Activated effector memory CD4-positive, alpha-beta T cell treated with anti-CD3 and anti-CD28 coated beads, Interleukin-2, amount 50 U/mL, for 16 hours (primary cell): Measurements from ENCODE around the gene TBC1D19.
"Not testable (repeated sequence)": the region's sequence is repeated elsewhere in the genome, so short reads cannot be mapped to it uniquely, and the experiment has no call there.

Experiments
- DNase-seq: peaks from one replicate; pipeline ENCODE4 v3.0.0-alpha.2; 2020

TBC1D19 gene

GRCh38 chr4:26692014-26692726, 108.3 kb downstream of the TBC1D19 start:
- no peak for DNase-seq

- not testable (repeated sequence) for DNase-seq
These were observed 110.2 kb downstream of the TBC1D19 start for GRCh38 chr4:26694131-26694530.

GRCh38 chr4:26700110-26700509, 116.2 kb downstream of the TBC1D19 start:
- no peak for DNase-seq

- no peak for DNase-seq
These were observed 117.2 kb downstream of the TBC1D19 start for GRCh38 chr4:26701095-26701494.

- DNase-seq: no peak
These were observed 117.9 kb downstream of the TBC1D19 start for GRCh38 chr4:26701786-26702227.

- DNase-seq: no peak
These were observed 123.5 kb downstream of the TBC1D19 start for GRCh38 chr4:26707342-26707741.

- no peak for DNase-seq
These were observed 125.4 kb downstream of the TBC1D19 start for GRCh38 chr4:26709246-26709645.

GRCh38 chr4:26713563-26714151, 129.8 kb downstream of the TBC1D19 start:
- DNase-seq: no peak

GRCh38 chr4:26715636-26716242, 131.9 kb downstream of the TBC1D19 start:
- DNase-seq: no peak

GRCh38 chr4:26717332-26717731, 133.4 kb downstream of the TBC1D19 start:
- DNase-seq: no peak

- no peak for DNase-seq
These were observed 136.2 kb downstream of the TBC1D19 start for GRCh38 chr4:26719954-26720552.

GRCh38 chr4:26721685-26722084, 137.8 kb downstream of the TBC1D19 start:
- DNase-seq: no peak

- DNase-seq: no peak
These were observed 139.3 kb downstream of the TBC1D19 start for GRCh38 chr4:26723216-26723615.

- DNase-seq: no peak
These were observed 140.7 kb downstream of the TBC1D19 start for GRCh38 chr4:26724534-26724933.

- no peak for DNase-seq
These were observed 142.9 kb downstream of the TBC1D19 start for GRCh38 chr4:26726655-26727387.

- DNase-seq: no peak
These were observed 144.0 kb downstream of the TBC1D19 start for GRCh38 chr4:26727844-26728243.

GRCh38 chr4:26729027-26729426, 145.1 kb downstream of the TBC1D19 start:
- no peak for DNase-seq

- DNase-seq: no peak
These were observed 145.7 kb downstream of the TBC1D19 start for GRCh38 chr4:26729547-26729946.

- no peak for DNase-seq
These were observed 147.6 kb downstream of the TBC1D19 start for GRCh38 chr4:26731351-26732035.

GRCh38 chr4:26732356-26732755, 148.5 kb downstream of the TBC1D19 start:
- DNase-seq: no peak

- DNase-seq: no peak
These were observed 152.7 kb downstream of the TBC1D19 start for GRCh38 chr4:26736621-26737020.

GRCh38 chr4:26737385-26737784, 153.5 kb downstream of the TBC1D19 start:
- DNase-seq: no peak

- no peak for DNase-seq
These were observed 157.6 kb downstream of the TBC1D19 start for GRCh38 chr4:26741491-26741871.
